Heart left ventricle (tissue), 16 donors: Measurements from ENCODE around the gene KRT77. TPM values are rescaled to one million over a fixed set of nuclear protein-coding genes. Genes with fewer than 3 reads are reported as not detected.

Experiments
- ATAC-seq, 4 donors: fragments of 200-7000 bp; cut with Tn5 transposase; one replicate each; pipeline ENCODE4 v1.9.1; 2020 to 2022; ENCODE audit warnings: moderate library complexity in 4 of 4, mild to moderate bottlenecking in 3 of 4, moderate number of reproducible peaks in 1 of 4
- DNase-seq, 5 donors: peaks; one replicate each; pipeline ENCODE4 v3.0.0-alpha.2; 2020
- H3K27ac ChIP-seq, 12 donors: fragments of 200-600 bp; sonication (generic) in 4 of 12; one replicate each; pipeline versions ENCODE4 v1.5.0 to v1.8.0; 2016 to 2022; ENCODE audit warnings: mild to moderate bottlenecking in 2 of 12
- H3K27me3 ChIP-seq, 9 donors: fragments of 200-600 bp; sonication (generic) in 2 of 9; one replicate each; pipeline versions ENCODE4 v1.5.1 to v1.8.0; 2016 to 2022; ENCODE audit warnings: mild to moderate bottlenecking in 3 of 9
- H3K36me3 ChIP-seq, 9 donors: fragments of 200-600 bp; sonication (generic) in 2 of 9; one replicate each; pipeline versions ENCODE4 v1.5.0 to v1.8.0; 2018 to 2022; ENCODE audit warnings: mild to moderate bottlenecking in 2 of 9
- H3K4me1 ChIP-seq, 12 donors: fragments of 200-600 bp; sonication (generic) in 4 of 12; one replicate each; pipeline versions ENCODE4 v1.5.0 to v1.8.0; 2016 to 2022; ENCODE audit warnings: mild to moderate bottlenecking in 3 of 12
- H3K4me3 ChIP-seq, 12 donors: fragments of 200-600 bp; sonication (generic) in 4 of 12; one replicate each; pipeline versions ENCODE4 v1.5.0 to v1.8.0; 2017 to 2022; ENCODE audit warnings: mild to moderate bottlenecking in 9 of 12, moderate library complexity in 4 of 12
- H3K9me3 ChIP-seq, 12 donors: fragments of 200-600 bp; sonication (generic) in 4 of 12; one replicate each; pipeline versions ENCODE4 v1.5.0 to v1.8.0; 2016 to 2022; ENCODE audit warnings: mild to moderate bottlenecking in 1 of 12
- CTCF ChIP-seq, 12 donors: fragments of 200-600 bp; sonication (generic) in 4 of 12; IDR thresholded peaks; one replicate each; pipeline versions ENCODE4 v1.5.0 to v1.8.0; 2018 to 2022; ENCODE audit warnings: antibody characterized with exemption in 12 of 12, mild to moderate bottlenecking in 5 of 12
- POLR2A ChIP-seq, 2 donors: fragments of 450-650 bp; IDR thresholded peaks; one replicate each; pipeline ENCODE4 v1.6.1; 2017; ENCODE audit warnings: antibody characterized with exemption in 2 of 2, mild to moderate bottlenecking in 2 of 2, moderate library complexity in 2 of 2
- WGBS, 4 donors: extraction: QIAGEN DNeasy Blood & Tissue Kit in 2 of 4; methylation state at CpG; one replicate each; pipeline versions ENCODE4 v1.1.5 to v1.1.7; 2013 to 2018; 5-methylcytosine and 5-hydroxymethylcytosine counted together
- intact Hi-C, 10 donors: fragments of 100-400 bp; cut with DNase I; formaldehyde crosslinking; loops; one replicate each; pipeline versions ENCODE4 v1.11.1 to v1.14.2; 2022
- polyA plus RNA-seq, 2 donors: library from polyadenylated mRNA; stranded (reverse); fragments of 200-250 nt; gene quantifications; one replicate each; pipeline ENCODE4 v1.2.3, GENCODE V29; 2013
- total RNA-seq, 9 donors: library from RNA; depleted of rRNA in 2 of 9; stranded (reverse); fragments of >200 nt in 2 of 9; fragmentation: NEBNext Ultra II Directional in 3 of 9; extraction: Animal tissue kit (Norgen Biotek cat#: 25700) in 3 of 9; gene quantifications; one replicate each; pipeline versions ENCODE4 v1.1.0 to v1.2.4, GENCODE V29; 2016 to 2023
- donor health status: ischemic (EF 13 %, LVEDD 7.1; RV severe dilation, severe dysfunction).
- donor health status: healthy with polysubstance abuse.
- donor health status: DM: no; HTN: yes; CAD: no.
- donor health status: DM: no; HTN: no; CAD: no.
- donor health status: ischemic (EF 25% LVEDD 6.9; RV normal size, moderate dysfunction).
- donor health status: ischemic (EF 25% LVEDD 5.7; RV mildly dilated, moderate dysfunction).
- donor health status: healthy.
- donor health status: DM: yes; HTN: yes; CAD: no.
- donor health status: ischemic (EF 35%, LVEDD 5.7; RV mildly dilated, moderate dysfunction).
- donor health status: nonischemic (EF 11% LVEDD 7.7; RV severe dilation, severe dysfunction).
- donor health status: DM: yes; HTN: yes; CAD: no.
- donor health status: PGD.
- donor health status: ischemic (EF 29% LVEDD 5.4; RV normal size, mild dysfunction).
- donor health status: nonischemic (EF 23%, LVEDD 6.1; RV moderate dilation, normal function).

Gene KRT77
- total and polyA plus RNA-seq, 11 donors = not detected

- H3K27ac ChIP-seq = no peak overlapping the region
- H3K4me3 ChIP-seq = no peak overlapping the region
- H3K4me1 ChIP-seq = no peaks in the 10 kb centered on the region
- TF ChIP-seq POLR2A (IDR thresholded peaks at IDR 0.05) = no peak
- no peak for TF ChIP-seq CTCF (IDR thresholded peaks at IDR 0.05)
- no peak for DNase-seq
- intact Hi-C loops = no loop called here
- no peaks in the 10 kb centered on the region for H3K36me3 ChIP-seq
- ATAC-seq = no peak
- H3K9me3 ChIP-seq = no peaks in the 10 kb centered on the region
- 61 to 69% (median 64%) methylated on average over 14 of the region's 14 CpGs for WGBS, 4 donors
- H3K27me3 ChIP-seq = peaks cover 0 to 21% (median 4%) of the 10 kb centered on the region in 9 donors
Observed at GRCh38 chr12:52748578-52748977, 45.3 kb upstream of the KRT77 start.

- no peak overlapping the region for H3K27ac ChIP-seq
- no peaks in the 10 kb centered on the region for H3K4me1 ChIP-seq
- intact Hi-C loops = no loop called here
- no peak for ATAC-seq
- peaks cover 0 to 33% (median 0%) of the 10 kb centered on the region in 9 donors for H3K27me3 ChIP-seq
- H3K36me3 ChIP-seq = no peaks in the 10 kb centered on the region
- WGBS, 4 donors = 71 to 81% (median 78%) methylated on average over 5 of the region's 5 CpGs
- DNase-seq = no peak
- no peak for TF ChIP-seq POLR2A (IDR thresholded peaks at IDR 0.05)
- no peak for TF ChIP-seq CTCF (IDR thresholded peaks at IDR 0.05)
- H3K9me3 ChIP-seq = no peaks in the 10 kb centered on the region
- H3K4me3 ChIP-seq = no peak overlapping the region
Observed at GRCh38 chr12:52745554-52745953, 42.2 kb upstream of the KRT77 start.

- WGBS, 4 donors = 33 to 78% (median 67%) methylated on average over 1 of the region's 1 CpG
- H3K4me3 ChIP-seq = no peak overlapping the region
- H3K36me3 ChIP-seq = no peaks in the 10 kb centered on the region
- intact Hi-C loops = no loop called here
- no peak for DNase-seq
- ATAC-seq = no peak
- H3K27ac ChIP-seq = no peak overlapping the region
- no peak for TF ChIP-seq CTCF (IDR thresholded peaks at IDR 0.05)
- TF ChIP-seq POLR2A (IDR thresholded peaks at IDR 0.05) = no peak
- H3K4me1 ChIP-seq = no peaks in the 10 kb centered on the region
- H3K9me3 ChIP-seq = no peaks in the 10 kb centered on the region
- H3K27me3 ChIP-seq = peaks cover 0 to 33% (median 0%) of the 10 kb centered on the region in 9 donors
Observed at GRCh38 chr12:52744493-52745156, 41.3 kb upstream of the KRT77 start.

DNA sequence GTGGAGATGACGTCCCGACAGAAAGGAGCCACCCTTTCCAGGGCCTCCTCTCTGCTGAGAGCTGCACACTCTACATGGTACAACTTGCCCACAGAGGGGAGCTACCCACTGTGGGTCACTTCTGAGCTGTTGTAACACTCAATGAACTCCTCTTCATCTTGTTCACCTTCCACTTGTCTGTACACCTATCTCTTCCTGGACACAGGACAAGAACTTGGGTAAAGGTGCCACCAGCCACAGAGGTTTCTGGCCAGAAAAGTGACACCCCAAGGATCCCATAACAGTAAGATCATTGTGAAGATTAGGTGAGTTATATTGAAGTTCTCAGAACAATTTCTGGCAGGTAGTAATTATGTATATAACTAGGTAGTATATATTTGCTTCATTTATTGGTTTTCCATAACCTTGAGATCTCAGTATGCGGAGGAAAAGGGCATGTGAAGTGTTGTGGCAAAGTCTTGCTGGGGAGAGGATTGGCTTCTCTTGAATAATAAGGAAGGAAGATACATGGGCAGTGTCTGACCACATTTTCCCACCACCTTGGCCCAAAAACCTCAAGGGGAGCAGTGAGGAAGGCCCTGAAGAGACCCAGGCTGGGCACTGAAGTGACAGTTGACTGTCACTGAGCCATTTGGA is 39.6 kb upstream of the KRT77 start:
- ATAC-seq = no peak
- H3K4me1 ChIP-seq = no peaks in the 10 kb centered on the region
- H3K4me3 ChIP-seq = no peak overlapping the region
- no peaks in the 10 kb centered on the region for H3K9me3 ChIP-seq
- no peak overlapping the region for H3K27ac ChIP-seq
- H3K27me3 ChIP-seq = peaks cover 0 to 33% (median 0%) of the 10 kb centered on the region in 9 donors
- intact Hi-C loops = no loop called here
- 73 to 83% (median 81%) methylated on average over 3 of the region's 3 CpGs for WGBS, 4 donors
- H3K36me3 ChIP-seq = no peaks in the 10 kb centered on the region
- TF ChIP-seq CTCF (IDR thresholded peaks at IDR 0.05) = no peak
- no peak for TF ChIP-seq POLR2A (IDR thresholded peaks at IDR 0.05)
- DNase-seq = no peak
